Measurements from ENCODE around the gene RASAL2.

The RASAL2 gene

GRCh38 chr1:178470411-178470960 is 376.6 kb downstream of the RASAL2 start:
- no peak for DNase-seq

GRCh38 chr1:178472531-178472930 is 378.6 kb downstream of the RASAL2 start:
- DNase-seq, result no peak

- no peak for DNase-seq
Observed at GRCh38 chr1:178477373-178477772, 383.5 kb downstream of the RASAL2 start.

GRCh38 chr1:178477841-178478240 is 383.9 kb downstream of the RASAL2 start:
- DNase-seq, result no peak

GRCh38 chr1:178483251-178483957 is 389.5 kb downstream of the RASAL2 start:
- DNase-seq, result no peak

- DNase-seq, result no peak
Observed at GRCh38 chr1:178484698-178485225, 390.9 kb downstream of the RASAL2 start.

GRCh38 chr1:178485541-178485981 is 391.7 kb downstream of the RASAL2 start:
- no peak for DNase-seq

- DNase-seq, result no peak
Observed at GRCh38 chr1:178486100-178487069, 392.5 kb downstream of the RASAL2 start.

GRCh38 chr1:178487070-178487615 is 393.2 kb downstream of the RASAL2 start:
- no peak for DNase-seq

GRCh38 chr1:178488393-178488792 is 394.5 kb downstream of the RASAL2 start:
- no peak for DNase-seq

GRCh38 chr1:178489399-178489798 is 395.5 kb downstream of the RASAL2 start:
- DNase-seq, result no peak

GRCh38 chr1:178490136-178490535 is 396.2 kb downstream of the RASAL2 start:
- no peak for DNase-seq

GRCh38 chr1:178490967-178491366 is 397.1 kb downstream of the RASAL2 start:
- no peak for DNase-seq

GRCh38 chr1:178491721-178492120 is 397.8 kb downstream of the RASAL2 start:
- no peak for DNase-seq

- DNase-seq, result no peak
Observed at GRCh38 chr1:178492341-178492740, 398.4 kb downstream of the RASAL2 start.

GRCh38 chr1:178493301-178493741 is 399.4 kb downstream of the RASAL2 start:
- no peak for DNase-seq

- no peak for DNase-seq
Observed at GRCh38 chr1:178494569-178494971, 400.7 kb downstream of the RASAL2 start.

GRCh38 chr1:178495158-178495557 is 401.3 kb downstream of the RASAL2 start:
- DNase-seq, result no peak

GRCh38 chr1:178495741-178496409 is 402.0 kb downstream of the RASAL2 start:
- no peak for DNase-seq

GRCh38 chr1:178496410-178497135 is 402.7 kb downstream of the RASAL2 start, which contains the start of gene CLEC20A:
Gene CLEC20A (minus strand): TSS chr1:178496964. CDS start chr1:178496939, 25 bp downstream.
- DNase-seq, result no peak

- no peak for DNase-seq
Observed at GRCh38 chr1:178497903-178498478, 404.1 kb downstream of the RASAL2 start.
